ENCODE data around the gene ALDH1A2.
A peak's percentile ranks its signal among the peaks of the same experiment; 100 is the strongest.

The ALDH1A2 gene

DNA sequence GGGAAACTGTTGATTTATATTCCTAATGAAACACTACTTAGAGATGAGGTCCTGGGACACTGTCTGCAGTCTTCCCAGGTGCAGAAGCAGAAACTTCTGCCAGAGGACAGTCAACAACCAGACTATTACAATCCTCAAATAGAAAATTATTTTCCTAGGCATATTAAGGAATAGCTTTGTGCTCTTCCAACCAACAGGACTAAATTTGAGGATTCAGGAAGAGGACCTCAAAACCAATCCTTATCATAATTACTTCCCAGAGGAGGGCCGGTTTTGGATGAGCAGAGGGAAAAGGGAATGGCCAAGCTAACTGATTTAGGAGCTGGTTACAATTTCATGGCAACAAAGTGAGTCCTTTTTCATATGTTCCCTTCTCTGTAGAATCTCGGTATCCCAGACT, 21.0 kb downstream of the ALDH1A2 start:
- TF ChIP-seq, protein P1, sequence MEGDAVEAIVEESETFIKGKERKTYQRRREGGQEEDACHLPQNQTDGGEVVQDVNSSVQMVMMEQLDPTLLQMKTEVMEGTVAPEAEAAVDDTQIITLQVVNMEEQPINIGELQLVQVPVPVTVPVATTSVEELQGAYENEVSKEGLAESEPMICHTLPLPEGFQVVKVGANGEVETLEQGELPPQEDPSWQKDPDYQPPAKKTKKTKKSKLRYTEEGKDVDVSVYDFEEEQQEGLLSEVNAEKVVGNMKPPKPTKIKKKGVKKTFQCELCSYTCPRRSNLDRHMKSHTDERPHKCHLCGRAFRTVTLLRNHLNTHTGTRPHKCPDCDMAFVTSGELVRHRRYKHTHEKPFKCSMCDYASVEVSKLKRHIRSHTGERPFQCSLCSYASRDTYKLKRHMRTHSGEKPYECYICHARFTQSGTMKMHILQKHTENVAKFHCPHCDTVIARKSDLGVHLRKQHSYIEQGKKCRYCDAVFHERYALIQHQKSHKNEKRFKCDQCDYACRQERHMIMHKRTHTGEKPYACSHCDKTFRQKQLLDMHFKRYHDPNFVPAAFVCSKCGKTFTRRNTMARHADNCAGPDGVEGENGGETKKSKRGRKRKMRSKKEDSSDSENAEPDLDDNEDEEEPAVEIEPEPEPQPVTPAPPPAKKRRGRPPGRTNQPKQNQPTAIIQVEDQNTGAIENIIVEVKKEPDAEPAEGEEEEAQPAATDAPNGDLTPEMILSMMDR (IDR thresholded peaks at IDR 0.05; ENCODE audit: low read length, missing control alignments): no peak
- no peak for DNase-seq (ENCODE audit: low read depth)
- no peak overlapping the region for H3K4me3 ChIP-seq (replicated peaks; ENCODE audit: low read depth, low read length)

DNA sequence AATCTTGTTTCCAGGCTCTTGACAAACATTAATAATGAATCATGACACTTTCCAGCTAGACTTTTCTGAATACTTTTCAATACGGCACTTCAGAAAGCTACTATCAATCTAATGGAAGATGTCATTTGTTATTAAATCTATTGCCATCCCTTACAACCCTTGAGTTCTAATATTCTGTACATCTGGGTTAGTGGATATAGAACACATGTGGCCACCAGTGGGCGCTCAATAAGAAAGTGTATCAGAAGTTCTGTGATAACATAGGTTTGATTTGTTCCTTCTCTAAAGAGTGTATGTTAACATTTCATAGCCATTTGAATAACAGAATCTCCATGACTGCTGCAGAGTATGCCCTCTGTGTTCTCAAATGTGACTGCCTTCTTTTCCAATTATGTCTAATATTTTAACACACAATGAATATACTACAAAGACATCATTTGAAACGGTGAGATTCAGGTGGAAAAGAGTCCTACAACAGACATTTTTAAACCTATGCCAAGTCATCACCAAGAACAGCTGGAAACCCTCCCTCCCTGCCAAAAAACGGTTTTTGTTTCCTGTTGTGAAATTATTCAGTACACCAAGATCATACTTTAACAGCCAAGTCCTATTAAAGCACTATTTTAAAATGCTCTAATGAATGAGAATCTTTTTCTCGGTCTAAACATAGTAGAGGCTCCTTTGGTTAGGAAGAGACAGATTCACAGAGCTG, 22.2 kb downstream of the ALDH1A2 start:
- TF ChIP-seq, protein P1 (IDR thresholded peaks at IDR 0.05; ENCODE audit: low read length, missing control alignments): peak; percentile 69
- no peak overlapping the region for H3K4me3 ChIP-seq (replicated peaks; ENCODE audit: low read depth, low read length)
- DNase-seq (ENCODE audit: low read depth): peak; percentile 70

DNA sequence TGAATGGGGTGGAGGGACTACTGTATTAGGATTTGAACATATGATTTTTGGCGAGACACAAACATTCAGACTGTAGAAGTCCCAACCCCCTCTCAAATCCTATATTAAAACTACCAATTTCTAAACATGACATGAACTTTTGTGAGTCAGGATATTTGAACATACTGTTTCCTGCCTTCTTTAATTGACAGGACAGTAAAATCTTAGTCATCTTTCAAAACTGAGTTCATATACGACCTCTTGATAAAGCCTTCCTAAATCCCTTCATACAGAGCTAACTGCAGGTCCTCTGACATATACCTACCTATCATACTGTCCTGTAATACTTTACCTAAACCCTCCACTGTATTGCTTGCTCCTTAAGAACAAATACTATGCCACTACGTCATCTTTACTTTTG, 23.5 kb downstream of the ALDH1A2 start:
- no peak for DNase-seq (ENCODE audit: low read depth)
- H3K4me3 ChIP-seq (replicated peaks; ENCODE audit: low read depth, low read length): no peak overlapping the region
- TF ChIP-seq, protein P1 (IDR thresholded peaks at IDR 0.05; ENCODE audit: low read length, missing control alignments): no peak

DNA sequence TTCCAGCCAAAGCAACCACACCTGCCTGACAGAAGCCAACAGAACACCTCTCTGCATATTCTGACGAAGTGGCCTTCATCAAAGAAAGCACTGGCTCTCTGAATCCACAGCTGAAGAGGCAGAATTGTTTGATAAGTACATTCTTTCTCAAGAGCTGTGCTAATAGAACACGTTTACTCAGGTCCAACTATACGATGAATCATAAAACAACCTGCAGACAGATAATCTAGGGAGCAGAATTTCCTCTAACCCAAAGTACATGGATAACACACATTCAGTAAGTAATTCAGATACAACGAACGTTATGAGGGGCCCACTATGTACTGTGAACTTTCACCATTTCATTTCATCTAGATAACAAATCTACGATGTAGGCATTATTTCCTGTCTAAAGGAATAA, 25.4 kb downstream of the ALDH1A2 start:
- H3K4me3 ChIP-seq (replicated peaks; ENCODE audit: low read depth, low read length): no peak overlapping the region
- no peak for DNase-seq (ENCODE audit: low read depth)
- TF ChIP-seq, protein P1 (IDR thresholded peaks at IDR 0.05; ENCODE audit: low read length, missing control alignments): no peak

DNA sequence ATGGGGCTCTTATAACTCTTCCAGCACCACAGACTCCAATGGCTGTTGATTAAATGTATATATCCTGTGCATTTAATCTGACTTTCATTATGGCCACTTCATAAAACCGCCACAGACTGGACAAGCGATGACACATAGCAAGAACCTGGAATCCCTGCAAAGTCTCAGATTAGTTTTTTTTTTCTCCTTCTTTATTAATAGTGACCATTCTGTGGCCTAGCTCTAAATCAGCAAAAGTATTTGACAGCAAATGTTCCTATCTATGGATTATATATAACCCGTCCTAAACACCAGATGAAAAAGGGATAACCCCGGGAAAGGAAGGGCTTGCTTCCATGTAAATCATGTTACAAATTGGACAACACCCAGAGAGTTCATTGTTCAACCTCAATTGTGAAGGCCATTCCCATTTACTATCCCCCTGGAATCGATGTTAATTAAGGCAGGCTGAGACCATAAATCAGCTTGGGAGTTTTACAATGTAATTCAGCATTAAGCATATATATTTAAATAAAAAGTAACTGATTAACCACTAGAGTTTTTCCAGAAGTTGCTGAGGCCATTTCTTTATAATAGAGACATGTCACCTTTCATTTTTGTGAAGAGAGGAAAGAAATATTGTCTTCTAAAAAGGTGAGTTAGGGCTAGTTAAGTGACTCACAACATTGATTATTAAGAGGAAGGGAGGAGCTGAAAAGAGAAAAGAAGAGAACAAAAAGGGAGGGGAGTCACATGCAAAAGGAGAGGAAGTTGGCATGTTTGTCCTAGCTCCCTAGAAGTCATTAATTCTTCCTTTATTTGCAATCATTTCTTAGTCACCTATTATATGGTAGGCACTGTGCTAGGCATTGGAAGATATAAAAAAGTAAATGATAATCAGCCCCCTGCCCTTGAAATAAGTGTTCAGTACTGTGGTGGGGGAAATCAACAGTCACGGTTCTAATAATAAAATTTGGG, 26.2 kb downstream of the ALDH1A2 start:
- DNase-seq (ENCODE audit: low read depth): no peak
- TF ChIP-seq, protein P1 (IDR thresholded peaks at IDR 0.05; ENCODE audit: low read length, missing control alignments): no peak
- no peak overlapping the region for H3K4me3 ChIP-seq (replicated peaks; ENCODE audit: low read depth, low read length)

DNA sequence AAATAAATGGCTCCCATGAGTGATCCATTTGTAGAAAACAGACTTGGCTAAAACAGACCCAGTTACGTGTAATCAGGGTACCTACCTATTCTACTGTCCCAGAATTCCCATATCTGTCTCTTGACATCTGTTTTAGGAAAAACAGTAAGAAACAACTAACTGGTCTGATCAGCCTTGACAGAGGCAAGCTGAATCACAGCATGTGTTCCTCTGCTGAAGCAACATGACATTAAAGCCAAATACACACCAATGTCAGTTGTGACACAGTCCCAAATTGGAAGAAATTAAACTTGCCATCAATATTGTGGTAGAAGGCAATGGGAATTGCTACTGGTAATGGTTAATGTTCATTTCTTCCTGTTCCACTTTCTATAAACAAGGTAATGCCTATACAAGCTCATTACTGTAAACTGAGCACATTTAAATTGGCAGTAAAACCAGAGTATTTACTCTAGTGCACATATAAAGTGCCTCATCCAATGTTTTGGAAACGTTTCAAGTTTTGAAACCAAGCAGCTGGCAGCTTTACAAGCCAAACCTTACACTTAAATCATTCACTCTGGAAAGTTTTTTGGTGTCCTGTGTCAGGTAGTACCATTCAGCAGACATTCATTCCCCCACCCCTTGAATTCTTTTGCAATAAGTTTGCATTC, 27.0 kb downstream of the ALDH1A2 start:
- peak; percentile 72 for DNase-seq (ENCODE audit: low read depth)
- TF ChIP-seq, protein P1 (IDR thresholded peaks at IDR 0.05; ENCODE audit: low read length, missing control alignments): no peak
- no peak overlapping the region for H3K4me3 ChIP-seq (replicated peaks; ENCODE audit: low read depth, low read length)
